BJ (cell line): ENCODE measurements around the gene KRTAP10-4. TPM values are rescaled to one million over a fixed set of nuclear protein-coding genes. Genes with fewer than 3 reads are reported as not detected.

Source experiments
- CTCF ChIA-PET: fragments of 350-600 bp; formaldehyde crosslinking; extraction: SDS; loops from one replicate; lab custom pipeline; 2021; ENCODE audit warnings: antibody characterized with exemption, inconsistent platforms; lab: Yijun Ruan, JAX
- POLR2A ChIA-PET: fragments of 300-600 bp; sonication (Branson Sonifier 250); formaldehyde crosslinking; extraction: SDS; loops from one replicate; lab custom pipeline; 2021; ENCODE audit warnings: antibody characterized with exemption; lab: Charles Lee
- DNase-seq: peaks from one replicate; pipeline ENCODE4 v3.0.0-alpha.2; 2011; ENCODE audit warnings: low read depth
- H3K27me3 ChIP-seq: 2 replicates; pipeline ENCODE4 v1.6.0; 2011; ENCODE audit warnings: low read length; ENCODE audit not compliant: control insufficient read depth, insufficient read depth
- H3K36me3 ChIP-seq: 2 replicates; pipeline ENCODE4 v1.5.1; 2011; ENCODE audit warnings: low read length; ENCODE audit not compliant: control insufficient read depth, insufficient read depth
- H3K4me3 ChIP-seq: 2 replicates; pipeline ENCODE4 v1.5.1; 2011; ENCODE audit warnings: low read depth, mild to moderate bottlenecking, control low read depth, low read length
- polyA plus RNA-seq: library from polyadenylated mRNA; depleted of rRNA; stranded (reverse); fragments of >200 nt; gene quantifications from 2 replicates; pipeline ENCODE4 v1.2.3, GENCODE V29; 2011
- TF ChIP-seq, protein P1 (sequence below): IDR thresholded peaks from 2 replicates; pipeline ENCODE4 v1.5.1; 2011; ENCODE audit warnings: low read depth, mild to moderate bottlenecking, control low read depth, inconsistent platforms, low read length, moderate library complexity; ENCODE audit not compliant: insufficient read depth

The KRTAP10-4 gene
- polyA plus RNA-seq, 1 experiment, result not detected

- CTCF ChIA-PET, result no interaction called here
- H3K4me3 ChIP-seq, result no peak overlapping the region
- POLR2A ChIA-PET, result no interaction called here
- H3K36me3 ChIP-seq, result no peaks in the 10 kb centered on the region
- TF ChIP-seq, protein P1, sequence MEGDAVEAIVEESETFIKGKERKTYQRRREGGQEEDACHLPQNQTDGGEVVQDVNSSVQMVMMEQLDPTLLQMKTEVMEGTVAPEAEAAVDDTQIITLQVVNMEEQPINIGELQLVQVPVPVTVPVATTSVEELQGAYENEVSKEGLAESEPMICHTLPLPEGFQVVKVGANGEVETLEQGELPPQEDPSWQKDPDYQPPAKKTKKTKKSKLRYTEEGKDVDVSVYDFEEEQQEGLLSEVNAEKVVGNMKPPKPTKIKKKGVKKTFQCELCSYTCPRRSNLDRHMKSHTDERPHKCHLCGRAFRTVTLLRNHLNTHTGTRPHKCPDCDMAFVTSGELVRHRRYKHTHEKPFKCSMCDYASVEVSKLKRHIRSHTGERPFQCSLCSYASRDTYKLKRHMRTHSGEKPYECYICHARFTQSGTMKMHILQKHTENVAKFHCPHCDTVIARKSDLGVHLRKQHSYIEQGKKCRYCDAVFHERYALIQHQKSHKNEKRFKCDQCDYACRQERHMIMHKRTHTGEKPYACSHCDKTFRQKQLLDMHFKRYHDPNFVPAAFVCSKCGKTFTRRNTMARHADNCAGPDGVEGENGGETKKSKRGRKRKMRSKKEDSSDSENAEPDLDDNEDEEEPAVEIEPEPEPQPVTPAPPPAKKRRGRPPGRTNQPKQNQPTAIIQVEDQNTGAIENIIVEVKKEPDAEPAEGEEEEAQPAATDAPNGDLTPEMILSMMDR, result no peak
- DNase-seq, result no peak
- no peaks in the 10 kb centered on the region for H3K27me3 ChIP-seq
Measured at GRCh38 chr21:44582055-44582454, 8.5 kb downstream of the KRTAP10-4 start.

DNA sequence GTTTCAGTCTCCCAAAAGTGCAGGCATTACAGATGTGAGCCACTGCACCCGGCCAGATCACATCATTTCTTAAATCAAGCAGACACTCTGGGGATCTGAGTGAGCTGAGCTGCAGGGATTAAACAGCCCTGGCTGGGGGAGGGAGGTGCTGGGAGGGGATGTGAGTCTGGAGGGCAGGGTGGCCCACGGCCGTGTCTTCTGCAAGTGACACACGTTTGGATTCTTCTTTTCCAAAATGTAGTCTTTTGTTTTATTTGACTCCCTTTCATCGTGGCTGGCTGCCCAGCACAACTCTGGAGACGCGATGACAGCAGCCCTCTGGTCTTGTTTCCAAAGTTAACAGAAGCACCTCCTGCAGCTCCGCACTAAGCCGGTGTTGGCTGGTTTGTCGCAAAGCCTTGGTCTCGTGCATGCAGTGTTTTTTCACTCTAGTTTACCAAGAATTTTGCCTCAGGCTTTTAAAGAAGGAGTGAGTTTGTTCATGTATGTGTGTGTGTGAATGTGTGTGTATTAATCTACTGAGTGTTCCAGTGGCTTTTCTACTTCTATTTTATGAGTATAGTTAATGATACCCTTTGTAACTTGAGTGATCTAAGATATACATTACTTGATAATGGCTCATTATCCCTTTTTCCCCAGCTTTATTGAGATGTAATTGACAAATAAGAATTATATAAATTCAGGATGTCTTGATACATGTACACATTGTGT is 9.7 kb downstream of the KRTAP10-4 start:
- DNase-seq, result no peak
- Histone ChIP-seq H3K36me3 (no peaks in the 10 kb centered on the region), H3K4me3 (no peak overlapping the region), H3K27me3 (no peaks in the 10 kb centered on the region)
- TF ChIP-seq, protein P1, result no peak
- POLR2A ChIA-PET, result no interaction called here
- CTCF ChIA-PET, result no interaction called here

DNA sequence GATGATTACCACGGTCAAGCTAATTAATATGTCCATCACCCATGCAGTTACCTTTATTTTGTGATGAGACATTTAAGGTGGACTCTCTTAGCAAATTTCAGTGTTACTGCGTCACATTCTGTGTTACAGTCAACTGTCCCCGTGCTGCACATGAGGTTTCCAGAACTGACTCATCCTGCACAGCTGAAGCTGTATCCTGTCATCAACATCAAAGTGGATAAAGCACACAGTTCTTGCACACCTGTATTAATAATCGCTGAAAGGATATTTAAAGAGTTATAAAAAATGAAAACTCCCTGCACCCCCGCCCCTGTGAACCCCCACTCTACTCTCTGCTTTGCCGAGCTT is 10.2 kb downstream of the KRTAP10-4 start:
- Histone ChIP-seq H3K36me3 (no peaks in the 10 kb centered on the region), H3K4me3 (no peak overlapping the region), H3K27me3 (no peaks in the 10 kb centered on the region)
- TF ChIP-seq, protein P1, result no peak
- POLR2A ChIA-PET, result no interaction called here
- no peak for DNase-seq
- CTCF ChIA-PET, result no interaction called here

DNA sequence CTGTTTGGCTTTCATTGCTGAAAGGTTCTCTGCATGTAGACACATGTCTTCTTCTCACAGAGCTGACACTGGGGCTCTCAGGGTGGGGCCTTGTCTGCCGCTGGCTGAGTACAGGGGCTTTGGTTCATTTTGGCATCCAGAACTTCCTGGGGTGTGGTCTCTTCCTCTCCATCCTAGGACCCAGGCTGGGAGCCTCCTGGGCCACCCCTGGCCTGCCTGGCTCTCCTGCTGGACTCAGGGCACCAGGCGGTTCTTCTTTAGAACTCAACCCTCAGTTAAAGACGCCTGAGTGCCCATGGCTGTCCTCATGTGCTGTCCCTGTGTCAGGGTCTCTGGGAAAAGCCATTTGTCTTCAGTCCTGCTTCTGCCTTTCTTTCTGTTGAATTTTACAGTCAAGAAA is 12.4 kb downstream of the KRTAP10-4 start:
- DNase-seq, result no peak
- Histone ChIP-seq H3K36me3 (no peaks in the 10 kb centered on the region), H3K4me3 (no peak overlapping the region), H3K27me3 (no peaks in the 10 kb centered on the region)
- ChIA-PET POLR2A (no interaction called here), CTCF (no interaction called here)
- TF ChIP-seq, protein P1, result no peak

GRCh38 chr21:44589094-44589493 is 15.6 kb downstream of the KRTAP10-4 start:
- Histone ChIP-seq H3K36me3 (no peaks in the 10 kb centered on the region), H3K27me3 (peaks cover 4% of the 10 kb centered on the region; the same call in 1 of the 2 replicates), H3K4me3 (no peak overlapping the region)
- TF ChIP-seq, protein P1, result no peak
- no peak for DNase-seq
- ChIA-PET POLR2A (no interaction called here), CTCF (no interaction called here)
